Thyroid gland (tissue), 4 donors: ENCODE data around the gene HIVEP1. TPM values are rescaled to one million over a fixed set of nuclear protein-coding genes. Genes with fewer than 3 reads are reported as not detected.
"Not testable (repeated sequence)": the region's sequence is repeated elsewhere in the genome, so short reads cannot be mapped to it uniquely, and the experiment has no call there.

Experiments
- DNase-seq, 2 donors: peaks; one replicate each; pipeline ENCODE4 v3.0.0-alpha.2; 2019
- H3K27ac ChIP-seq, 3 donors: fragments of 200-600 bp; sonication (generic); 1 replicate in 2 of 3; 2 replicates in 1 of 3; pipeline ENCODE4 v1.5.1; 2016 to 2019; ENCODE audit warnings: mild to moderate bottlenecking in 1 of 3, moderate library complexity in 1 of 3
- H3K27me3 ChIP-seq: fragments of 200-600 bp; sonication (generic); one replicate; pipeline ENCODE4 v1.5.1; 2019
- H3K36me3 ChIP-seq, 2 donors: fragments of 200-600 bp; sonication (generic); one replicate each; pipeline ENCODE4 v1.5.1; 2016 to 2019
- H3K4me1 ChIP-seq, 2 donors: fragments of 200-600 bp; sonication (generic); one replicate each; pipeline ENCODE4 v1.5.1; 2017 to 2019
- H3K4me3 ChIP-seq, 3 donors: fragments of 200-600 bp; sonication (generic); replicated peaks in 1 of 3; 1 replicate in 2 of 3; 2 replicates in 1 of 3; pipeline ENCODE4 v1.5.1; 2016; ENCODE audit warnings: mild to moderate bottlenecking in 1 of 3
- H3K9me3 ChIP-seq: fragments of 200-600 bp; sonication (generic); one replicate; pipeline ENCODE4 v1.5.1; 2017
- CTCF ChIP-seq, 6 experiments: fragments of 200-600 bp in 3 of 6; fragments of 450-650 bp in 3 of 6; sonication (generic) in 3 of 6; IDR thresholded peaks; one replicate each; pipeline ENCODE4 v1.5.1; 2016 to 2019; ENCODE audit warnings: antibody characterized with exemption in 6 of 6, mild to moderate bottlenecking in 2 of 6, inconsistent platforms in 1 of 6, moderate library complexity in 1 of 6
- POLR2A ChIP-seq, 2 donors: fragments of 450-650 bp; IDR thresholded peaks; one replicate each; pipeline ENCODE4 v1.6.1; 2017; ENCODE audit warnings: antibody characterized with exemption in 2 of 2, mild to moderate bottlenecking in 2 of 2, moderate library complexity in 1 of 2
- WGBS, 2 donors: methylation state at CpG; one replicate each; pipeline ENCODE4 v1.1.5; 2017; 5-methylcytosine and 5-hydroxymethylcytosine counted together
- intact Hi-C: fragments of 100-400 bp; cut with DNase I; formaldehyde crosslinking; loops from one replicate; pipeline ENCODE4 v1.15.1; 2023
- total RNA-seq, 4 donors: library from RNA; depleted of rRNA; stranded (reverse); fragments of >200 nt; gene quantifications; one replicate each; pipeline ENCODE4 v1.2.3, GENCODE V29; 2016

Gene HIVEP1
- total RNA-seq, 4 donors from 2014 or later, result 17.4 to 35.1 (median 29.0) TPM

- Histone ChIP-seq H3K27ac (no peak overlapping the region), H3K27me3 (no peaks in the 10 kb centered on the region), H3K4me3 (no peak overlapping the region), H3K4me1 (peaks cover 0 to 6% of the 10 kb centered on the region in 2 donors), H3K9me3 (no peaks in the 10 kb centered on the region), H3K36me3 (no peaks in the 10 kb centered on the region)
- TF ChIP-seq CTCF (IDR thresholded peaks at IDR 0.05), result no peak
- TF ChIP-seq POLR2A (IDR thresholded peaks at IDR 0.05), result no peak
- intact Hi-C loops, result no loop called here
- DNase-seq, result no peak
- 63 to 68% methylated on average over 2 of the region's 2 CpGs for WGBS, 2 donors
Measured at GRCh38 chr6:12172572-12172971, 160.5 kb downstream of the HIVEP1 start.

- WGBS, 2 donors, result 77 to 82% methylated on average over 5 of the region's 5 CpGs
- TF ChIP-seq CTCF (IDR thresholded peaks at IDR 0.05), result no peak
- TF ChIP-seq POLR2A (IDR thresholded peaks at IDR 0.05), result no peak
- Histone ChIP-seq H3K9me3 (no peaks in the 10 kb centered on the region), H3K27me3 (no peaks in the 10 kb centered on the region), H3K4me1 (peaks cover 0 to 6% of the 10 kb centered on the region in 2 donors), H3K4me3 (no peak overlapping the region), H3K27ac (no peak overlapping the region), H3K36me3 (no peaks in the 10 kb centered on the region)
- intact Hi-C loops, result no loop called here
- DNase-seq, result no peak
Measured at GRCh38 chr6:12173181-12173580, 161.1 kb downstream of the HIVEP1 start.

- no peak overlapping the region for H3K4me3 ChIP-seq
- intact Hi-C loops, result no loop called here
- no peaks in the 10 kb centered on the region for H3K9me3 ChIP-seq
- H3K27me3 ChIP-seq, result no peaks in the 10 kb centered on the region
- H3K27ac ChIP-seq, result no peak overlapping the region
- DNase-seq, result no peak
- 36 to 43% methylated on average over 2 of the region's 2 CpGs for WGBS, 2 donors
- no peak for TF ChIP-seq POLR2A (IDR thresholded peaks at IDR 0.05)
- peak in 1 of 6 experiments; percentile 15 for TF ChIP-seq CTCF (IDR thresholded peaks at IDR 0.05)
- peaks cover 0 to 6% of the 10 kb centered on the region in 2 donors for H3K4me1 ChIP-seq
- no peaks in the 10 kb centered on the region for H3K36me3 ChIP-seq
Measured at GRCh38 chr6:12173661-12174060, 161.5 kb downstream of the HIVEP1 start.

GRCh38 chr6:12174878-12175277, 162.8 kb downstream of the HIVEP1 start:
- Histone ChIP-seq H3K4me3 (no peak overlapping the region), H3K9me3 (no peaks in the 10 kb centered on the region), H3K27me3 (no peaks in the 10 kb centered on the region), H3K27ac (no peak overlapping the region), H3K4me1 (peaks cover 0 to 6% of the 10 kb centered on the region in 2 donors), H3K36me3 (no peaks in the 10 kb centered on the region)
- intact Hi-C loops, result no loop called here
- no peak for DNase-seq
- 78 to 99% methylated on average over 2 of the region's 2 CpGs for WGBS, 2 donors
- TF ChIP-seq CTCF (IDR thresholded peaks at IDR 0.05) (no peak), POLR2A (IDR thresholded peaks at IDR 0.05) (no peak)

- H3K27ac ChIP-seq, result no peak overlapping the region
- no peaks in the 10 kb centered on the region for H3K36me3 ChIP-seq
- TF ChIP-seq POLR2A (IDR thresholded peaks at IDR 0.05) (no peak), CTCF (IDR thresholded peaks at IDR 0.05) (no peak)
- peaks cover 0 to 6% of the 10 kb centered on the region in 2 donors for H3K4me1 ChIP-seq
- no peaks in the 10 kb centered on the region for H3K27me3 ChIP-seq
- H3K4me3 ChIP-seq, result no peak overlapping the region
- no peaks in the 10 kb centered on the region for H3K9me3 ChIP-seq
- no peak for DNase-seq
- intact Hi-C loops, result no loop called here
- 83 to 85% methylated on average over 7 to 8 of the region's 8 CpGs for WGBS, 2 donors
Measured at GRCh38 chr6:12175626-12176025, 163.5 kb downstream of the HIVEP1 start.

GRCh38 chr6:12176782-12177181, 164.7 kb downstream of the HIVEP1 start:
- DNase-seq, H3K4me1 ChIP-seq, H3K27me3 ChIP-seq, H3K27ac ChIP-seq, intact Hi-C loops, H3K4me3 ChIP-seq, H3K36me3 ChIP-seq, H3K9me3 ChIP-seq: not testable (repeated sequence)
- WGBS, 2 donors, result 83 to 93% methylated on average over 3 of the region's 3 CpGs
